Skin epidermis (tissue), 12 donors: Measurements from ENCODE around the gene PTBP1.

ENCODE experiments used
- H3K27ac ChIP-seq, 21 experiments: fragments of 200-600 bp; sonication (generic) in 11 of 21; one replicate each; pipeline ENCODE4 v1.5.0; 2020; ENCODE audit warnings: mild to moderate bottlenecking in 3 of 21, inconsistent platforms in 2 of 21, moderate library complexity in 2 of 21
- H3K4me3 ChIP-seq, 7 experiments: fragments of 200-600 bp; sonication (generic) in 2 of 7; one replicate each; pipeline ENCODE4 v1.5.0; 2020; ENCODE audit warnings: inconsistent platforms in 2 of 7, mild to moderate bottlenecking in 2 of 7, moderate library complexity in 1 of 7

Gene PTBP1

DNA sequence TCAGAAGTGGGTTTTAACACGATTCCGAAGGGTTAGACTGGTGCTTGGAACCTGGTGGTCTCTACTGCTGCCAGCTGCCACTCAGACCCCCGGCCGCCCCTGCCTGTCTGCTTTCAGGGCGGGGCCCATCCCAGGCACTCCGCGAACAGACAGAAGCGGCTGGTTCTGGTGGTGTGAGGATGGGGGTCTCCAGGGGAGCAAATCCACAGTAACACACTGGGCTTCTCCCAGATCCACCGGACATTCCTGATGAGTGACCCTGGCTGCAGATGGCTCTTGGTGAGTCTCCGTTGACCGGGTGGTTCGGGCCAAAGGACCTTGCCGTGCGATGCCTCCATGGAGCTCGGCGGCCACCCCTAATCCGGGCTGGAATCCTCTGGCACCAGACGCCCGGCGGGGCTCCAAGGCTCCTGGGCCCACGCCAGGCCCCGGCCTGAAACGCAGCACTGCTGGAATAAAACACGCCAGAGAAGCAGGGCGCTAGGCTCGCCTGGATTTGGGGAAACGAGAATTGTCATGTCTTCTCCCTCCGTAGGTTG lies 2.1 kb upstream of the PTBP1 start:
- Histone ChIP-seq H3K27ac (peak overlapping the region in 7 of 21 experiments; percentile 3 to 73 (median 37)), H3K4me3 (no peak overlapping the region)

DNA sequence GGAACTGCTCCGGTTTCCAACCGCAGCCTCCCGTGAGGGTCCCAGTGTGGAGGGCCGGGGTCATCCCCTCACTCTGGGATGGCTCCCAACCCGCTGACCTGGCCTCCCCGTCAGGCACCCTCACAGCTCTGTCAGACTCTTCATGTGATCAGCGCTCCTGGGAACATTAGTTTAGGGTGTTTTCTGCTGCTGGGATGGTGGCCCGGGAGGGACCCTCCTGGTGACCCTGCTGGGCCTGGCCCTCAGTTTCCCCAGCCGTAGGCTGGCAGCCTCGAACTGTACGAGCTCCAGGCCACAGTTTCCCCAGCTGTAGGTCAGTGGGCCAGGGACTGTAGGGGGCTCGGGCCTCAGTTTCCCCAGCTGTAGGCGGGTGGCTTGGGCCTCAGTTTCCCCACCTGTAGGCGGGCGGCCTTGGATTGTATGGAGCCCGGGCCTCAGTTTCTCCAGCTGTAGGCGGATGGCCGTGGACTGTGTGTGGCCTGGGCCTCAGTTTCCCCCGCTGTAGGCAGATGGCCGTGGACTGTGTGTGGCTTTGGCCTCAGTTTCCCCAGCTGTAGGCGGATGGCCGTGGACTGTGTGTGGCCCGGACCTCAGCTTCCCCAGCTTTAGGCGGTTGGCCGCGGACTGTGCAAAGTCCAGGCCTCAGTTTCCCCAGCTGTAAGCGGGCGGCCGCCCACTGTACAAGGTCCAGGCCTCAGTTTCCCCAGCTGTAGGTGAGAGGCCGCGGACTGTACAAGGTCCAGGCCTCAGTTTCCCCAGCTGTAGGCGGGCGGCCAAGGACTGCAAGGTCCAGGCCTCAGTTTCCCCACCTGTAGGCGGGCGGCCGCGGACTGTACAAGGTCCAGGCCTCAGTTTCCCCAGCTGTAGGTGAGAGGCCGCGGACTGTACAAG lies 1.3 kb upstream of the PTBP1 start:
- H3K4me3 ChIP-seq: peak overlapping the region; percentile 56 to 97 (median 62)
- peak overlapping the region; percentile 56 to 97 (median 86) for H3K27ac ChIP-seq

DNA sequence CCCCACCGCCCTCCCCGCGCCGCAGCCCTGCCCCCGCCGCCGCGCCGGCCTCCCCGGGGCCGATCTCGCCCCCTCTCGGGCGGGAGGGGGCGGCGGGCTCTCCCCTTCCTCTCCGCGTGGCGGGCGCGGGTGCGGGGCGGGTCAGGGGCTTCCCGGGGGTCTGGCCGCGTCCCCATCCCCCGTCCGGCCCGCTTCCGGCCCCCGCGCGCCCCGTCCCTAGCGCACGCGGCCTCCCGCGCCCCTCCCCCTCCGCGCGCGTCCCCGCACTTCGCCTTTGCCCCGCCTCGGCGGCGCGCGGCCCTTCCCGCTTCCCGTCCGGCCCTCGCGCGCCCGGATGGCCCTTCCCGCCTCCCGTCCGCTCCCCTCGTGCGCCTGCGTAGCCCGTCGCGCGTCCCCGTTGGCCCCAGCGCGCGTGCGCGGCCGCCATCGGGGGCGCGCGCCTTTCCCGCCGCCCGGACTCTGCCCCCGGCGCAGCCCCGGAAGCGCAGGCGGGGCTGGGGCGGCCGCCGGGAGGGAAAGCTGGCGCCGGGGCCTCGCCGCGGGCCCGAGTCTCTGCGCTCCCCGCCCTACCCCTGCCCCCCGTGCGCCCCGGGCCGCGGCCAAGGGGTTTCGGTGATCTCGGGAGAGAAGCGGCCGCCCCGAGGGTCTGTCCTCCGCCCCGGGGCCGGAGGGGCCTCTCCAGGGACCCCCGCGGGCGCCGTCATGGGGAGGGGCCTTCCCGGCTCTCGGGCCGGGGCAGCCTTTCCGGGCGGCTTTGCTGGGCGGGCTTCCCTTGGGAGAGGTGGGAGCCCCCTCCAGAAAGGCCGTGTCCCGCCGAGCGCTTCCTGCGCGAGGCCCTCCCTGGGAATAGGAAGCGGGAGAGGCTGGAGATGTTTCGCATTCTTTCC lies 519 bp downstream of the PTBP1 start:
- peak overlapping the region; percentile 73 to 99 (median 95) for H3K4me3 ChIP-seq
- H3K27ac ChIP-seq: peak overlapping the region; percentile 92 to 100 (median 98)

DNA sequence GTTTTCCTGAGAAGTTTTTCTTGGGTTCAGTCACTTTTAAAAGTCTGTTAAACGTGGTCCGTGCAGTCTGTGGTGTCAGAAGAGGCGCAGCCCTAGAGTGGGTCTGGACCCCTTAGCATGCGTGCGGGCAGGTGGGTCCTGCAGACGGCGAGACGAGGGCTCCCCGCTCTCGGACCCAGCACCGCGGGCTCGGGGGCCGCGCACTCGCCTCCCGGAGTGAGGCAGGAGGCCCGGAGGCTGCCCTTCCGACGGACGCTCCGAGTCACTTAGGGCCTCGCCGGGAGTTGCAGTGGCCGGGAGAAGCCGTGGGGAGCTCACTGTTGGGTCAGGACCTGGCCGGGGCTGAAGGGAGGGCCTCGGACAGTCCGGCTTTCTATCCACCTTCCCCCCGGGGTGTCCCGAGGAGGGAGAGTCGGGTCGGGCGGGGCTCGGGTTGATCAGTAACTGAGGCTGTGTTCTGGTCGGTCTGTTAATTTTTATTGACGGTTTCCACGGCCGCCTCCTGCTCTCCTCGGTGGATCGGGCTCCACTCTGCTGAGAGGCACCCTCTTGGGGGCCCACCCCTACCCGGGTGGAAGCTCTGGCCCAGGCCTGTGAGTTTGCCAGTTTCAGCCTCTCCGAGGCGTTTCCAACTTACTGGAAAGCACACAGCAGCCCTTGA lies 1.3 kb downstream of the PTBP1 start:
- H3K27ac ChIP-seq: peak overlapping the region; percentile 92 to 100 (median 98)

DNA sequence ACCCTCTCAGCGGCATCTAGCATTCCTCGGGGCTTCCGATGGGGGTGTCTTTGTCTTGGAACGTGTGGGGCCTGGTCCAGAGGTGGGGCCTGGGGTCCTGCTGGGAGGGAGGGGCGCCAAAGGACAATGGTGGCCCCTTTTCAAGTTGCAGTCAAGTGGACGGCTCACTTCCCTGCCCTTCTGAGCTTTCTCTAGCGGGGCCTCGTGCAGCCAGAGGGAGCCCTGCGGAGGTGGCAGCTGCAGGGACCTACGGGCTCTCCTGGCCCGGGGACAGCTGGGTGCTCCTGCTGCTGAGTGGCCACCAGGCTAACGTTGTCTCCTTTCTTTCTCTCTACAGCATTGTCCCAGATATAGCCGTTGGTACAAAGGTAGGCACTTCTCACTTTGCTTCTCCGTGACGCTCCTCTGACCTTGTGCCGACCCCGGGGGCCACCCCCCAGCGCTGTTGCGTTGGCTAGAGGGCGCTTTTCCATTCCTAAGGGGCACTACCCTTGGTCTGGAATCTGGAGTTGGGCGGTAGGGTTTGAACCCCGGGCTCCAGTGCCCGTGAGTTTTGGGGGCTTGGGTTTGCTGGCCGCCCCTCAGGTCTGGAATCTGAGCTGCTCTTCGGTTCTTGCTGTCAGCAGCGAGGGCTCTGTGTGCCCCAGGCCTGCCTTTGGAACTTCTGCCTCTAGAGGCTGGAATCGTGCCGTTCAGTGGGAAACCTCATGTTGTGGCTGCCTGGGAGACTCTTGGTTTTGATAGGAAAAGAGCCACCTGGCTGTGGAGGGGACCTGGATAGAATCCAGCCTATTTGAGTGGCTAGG lies 2.0 kb downstream of the PTBP1 start:
- Histone ChIP-seq H3K4me3 (peak overlapping the region; percentile 73 to 99 (median 95)), H3K27ac (peak overlapping the region in 20 of 21 experiments; percentile 92 to 100 (median 98))

More for the DNA sequence above, 1.3 kb downstream of the PTBP1 start:
- H3K4me3 ChIP-seq: peak overlapping the region; percentile 73 to 99 (median 95)

DNA sequence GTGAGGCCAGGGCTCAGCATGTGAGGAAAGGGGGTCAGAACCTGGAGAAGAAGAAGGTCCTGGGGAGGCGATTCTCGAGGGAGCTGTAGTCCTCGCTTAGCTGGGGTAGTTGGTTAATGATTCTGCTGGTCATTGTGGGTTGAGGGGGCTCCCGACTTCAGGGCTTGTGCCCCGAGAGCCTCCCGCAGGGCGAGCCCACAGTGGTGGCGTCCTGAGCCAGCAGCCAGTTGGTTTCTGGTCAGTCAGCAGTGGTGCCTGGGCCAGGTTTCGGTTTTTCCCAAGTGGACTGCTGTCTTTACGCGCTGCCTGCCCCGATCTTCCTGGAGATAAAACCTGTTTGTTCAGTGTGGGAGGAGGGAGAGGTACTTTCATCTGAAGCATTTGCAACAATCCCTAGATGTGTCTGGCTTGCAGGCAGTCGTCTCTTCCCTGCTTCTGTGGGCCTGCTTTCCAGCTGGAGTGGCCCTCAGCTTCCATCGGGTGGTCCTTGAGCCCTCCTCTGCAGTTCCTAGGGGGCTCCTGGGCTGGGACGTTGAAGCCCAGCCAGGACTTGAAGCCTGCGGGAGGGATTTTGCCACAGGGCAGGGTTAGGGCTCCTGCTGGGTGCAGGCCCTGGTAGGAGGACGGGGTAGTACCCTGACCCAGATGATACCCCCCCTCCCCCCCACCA lies 3.2 kb downstream of the PTBP1 start:
- Histone ChIP-seq H3K27ac (peak overlapping the region in 20 of 21 experiments; percentile 8 to 100 (median 66)), H3K4me3 (peak overlapping the region in 5 of 7 experiments; percentile 4 to 30 (median 10))

DNA sequence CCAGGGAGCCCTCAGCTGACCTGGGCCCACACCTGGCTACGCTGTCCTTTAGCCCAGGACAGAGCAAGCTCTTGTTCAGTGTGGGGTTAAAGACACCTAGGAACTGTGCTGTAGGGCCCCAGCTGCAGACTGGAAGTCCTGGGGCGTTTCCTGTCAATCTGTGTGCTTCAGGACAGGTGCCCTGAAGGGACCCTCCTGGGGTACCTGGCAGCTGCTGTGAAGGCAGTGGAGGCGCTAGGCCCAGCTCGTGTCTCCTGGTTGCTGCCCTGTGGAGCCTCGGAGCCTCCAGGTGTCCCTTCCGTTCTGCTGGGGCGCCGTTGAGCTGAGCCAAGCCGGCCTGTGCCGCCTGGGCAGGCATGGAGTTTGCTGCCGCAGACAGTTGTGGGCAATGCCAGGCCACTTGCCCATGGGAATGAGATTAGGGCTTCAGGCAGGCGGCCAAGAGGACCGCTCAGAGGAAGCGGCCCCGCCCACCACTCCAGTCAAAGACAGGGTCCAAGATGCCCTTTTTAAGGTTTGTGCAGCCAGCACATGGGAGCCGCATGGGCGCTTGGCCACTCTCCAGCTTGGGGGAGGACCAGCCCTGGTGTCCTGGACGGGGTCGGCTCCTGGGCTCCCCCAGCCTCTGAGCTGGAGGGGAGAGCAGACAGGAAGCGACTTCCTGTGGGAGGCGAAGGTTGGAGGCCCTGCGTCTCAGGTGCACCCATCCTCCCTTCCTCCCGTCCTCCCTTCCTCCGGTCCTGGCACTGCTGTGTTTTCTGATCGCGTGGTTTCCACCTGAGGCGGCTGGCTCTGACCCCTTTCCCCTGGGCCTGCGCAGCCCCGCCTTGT lies 4.0 kb downstream of the PTBP1 start:
- peak overlapping the region in 20 of 21 experiments; percentile 6 to 99 (median 62) for H3K27ac ChIP-seq
- peak overlapping the region in 6 of 7 experiments; percentile 4 to 30 (median 10) for H3K4me3 ChIP-seq

DNA sequence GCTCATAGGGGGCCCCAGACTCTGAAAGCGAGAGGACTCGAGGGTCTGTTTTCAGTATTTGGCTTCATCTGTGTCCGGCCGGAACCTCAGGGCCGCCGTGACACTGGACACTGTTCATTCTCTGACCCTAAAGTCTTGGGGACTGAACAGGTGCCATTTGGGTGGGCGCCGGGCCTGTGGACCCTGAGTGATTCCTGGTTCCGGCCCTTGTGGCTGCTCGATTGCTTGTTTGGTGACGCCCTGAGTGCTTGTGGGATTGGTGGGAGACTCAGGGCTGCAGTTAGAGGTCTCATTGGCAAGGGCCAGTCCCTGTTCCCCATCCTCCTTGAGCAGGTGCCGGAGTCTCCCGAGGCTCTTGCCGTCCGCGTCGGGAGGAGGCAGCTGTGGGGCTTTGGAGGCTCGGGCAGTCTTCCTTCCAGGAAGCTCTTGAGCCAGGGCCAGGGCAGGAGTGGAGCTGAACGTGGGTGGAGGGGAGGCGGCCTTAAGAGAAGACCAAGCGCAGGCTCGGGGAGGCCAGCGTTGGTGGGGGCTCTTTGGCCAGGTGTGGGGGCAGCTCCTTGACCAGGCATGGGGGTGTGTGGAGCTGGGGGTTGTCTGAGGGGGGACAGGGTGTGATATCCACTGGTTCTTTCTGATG lies 4.7 kb downstream of the PTBP1 start:
- Histone ChIP-seq H3K4me3 (peak overlapping the region in 4 of 7 experiments; percentile 8 to 30 (median 17)), H3K27ac (peak overlapping the region in 13 of 21 experiments; percentile 21 to 99 (median 70))

DNA sequence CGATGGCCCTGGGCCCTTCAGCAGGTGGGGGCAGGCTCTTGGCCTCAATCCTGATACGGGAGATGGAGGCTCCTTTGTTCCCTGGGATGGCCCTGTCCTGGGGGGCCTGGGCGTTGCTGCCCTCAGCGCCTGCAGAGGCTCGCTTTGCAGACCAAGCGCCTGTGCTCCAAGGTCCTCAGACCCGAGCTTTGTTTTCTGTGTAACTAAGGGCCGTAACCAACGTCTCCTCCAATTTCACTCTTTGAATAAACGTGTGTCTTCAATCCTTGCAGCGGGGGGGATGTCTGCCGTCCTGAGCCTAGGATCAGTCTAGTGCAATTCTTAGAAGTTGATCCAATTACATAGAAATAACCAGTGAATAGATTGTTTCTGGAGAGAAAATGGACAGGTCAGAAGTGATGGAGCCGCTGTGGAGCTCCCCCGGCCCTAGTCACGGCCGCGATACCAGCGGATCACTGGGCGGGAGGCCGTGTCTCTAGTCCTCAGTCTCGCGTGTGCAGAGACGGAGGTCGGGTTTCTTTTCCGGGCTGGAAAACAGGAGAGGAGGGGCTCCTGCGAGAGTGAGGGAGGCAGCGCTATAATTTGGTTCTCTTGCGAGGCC lies 5.3 kb downstream of the PTBP1 start:
- peak overlapping the region in 7 of 21 experiments; percentile 21 to 99 (median 71) for H3K27ac ChIP-seq
- peak overlapping the region in 1 of 7 experiments; percentile 25 for H3K4me3 ChIP-seq

DNA sequence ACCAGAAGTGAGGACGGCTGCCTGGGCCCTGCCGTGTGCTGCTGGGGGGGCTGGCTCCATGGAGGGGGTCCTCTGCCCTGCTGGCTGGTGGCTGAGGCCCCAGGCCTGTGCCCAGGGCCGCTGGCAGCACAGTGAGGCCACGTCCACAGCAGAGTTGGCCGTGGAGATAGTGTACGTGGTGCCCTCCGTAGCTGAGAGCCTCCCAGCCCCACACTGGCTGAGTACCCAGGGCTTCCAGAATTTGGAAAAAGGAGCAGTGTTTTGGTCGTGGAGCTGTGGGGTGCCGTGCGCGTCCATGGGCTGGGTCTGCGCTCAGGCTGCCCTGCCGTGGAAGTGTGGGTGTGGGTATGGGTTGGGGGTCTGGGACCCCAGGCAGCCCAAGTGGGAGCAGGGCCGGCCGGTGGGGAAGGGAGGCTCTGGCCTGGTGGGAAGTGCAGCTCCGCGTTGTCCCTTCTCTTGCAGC lies 5.9 kb downstream of the PTBP1 start:
- Histone ChIP-seq H3K27ac (no peak overlapping the region), H3K4me3 (no peak overlapping the region)

DNA sequence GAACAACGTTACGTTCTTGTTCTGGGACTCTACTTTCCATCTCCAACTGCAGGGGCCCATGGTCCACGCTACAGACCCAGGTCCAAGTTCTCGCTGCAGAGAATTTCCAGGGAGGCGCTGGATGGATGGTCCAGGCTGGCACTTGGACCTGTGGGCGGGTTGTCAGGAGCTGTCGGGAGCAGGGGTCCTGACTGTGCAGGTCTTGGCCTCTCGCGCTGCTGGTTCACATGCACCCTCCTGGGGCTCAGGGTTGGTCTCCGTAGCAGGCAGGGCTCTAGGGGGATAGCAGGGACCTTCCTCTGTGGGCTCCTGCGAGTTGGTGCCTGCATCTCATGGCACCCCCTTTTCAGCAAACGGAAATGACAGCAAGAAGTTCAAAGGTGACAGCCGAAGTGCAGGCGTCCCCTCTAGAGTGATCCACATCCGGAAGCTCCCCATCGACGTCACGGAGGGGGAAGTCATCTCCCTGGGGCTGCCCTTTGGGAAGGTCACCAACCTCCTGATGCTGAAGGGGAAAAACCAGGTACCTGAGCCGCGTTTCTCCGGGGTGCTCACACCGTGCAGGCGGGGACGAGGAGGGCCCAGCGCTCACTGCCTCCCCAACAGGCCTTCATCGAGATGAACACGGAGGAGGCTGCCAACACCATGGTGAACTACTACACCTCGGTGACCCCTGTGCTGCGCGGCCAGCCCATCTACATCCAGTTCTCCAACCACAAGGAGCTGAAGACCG lies 6.6 kb downstream of the PTBP1 start:
- Histone ChIP-seq H3K27ac (no peak overlapping the region), H3K4me3 (no peak overlapping the region)

DNA sequence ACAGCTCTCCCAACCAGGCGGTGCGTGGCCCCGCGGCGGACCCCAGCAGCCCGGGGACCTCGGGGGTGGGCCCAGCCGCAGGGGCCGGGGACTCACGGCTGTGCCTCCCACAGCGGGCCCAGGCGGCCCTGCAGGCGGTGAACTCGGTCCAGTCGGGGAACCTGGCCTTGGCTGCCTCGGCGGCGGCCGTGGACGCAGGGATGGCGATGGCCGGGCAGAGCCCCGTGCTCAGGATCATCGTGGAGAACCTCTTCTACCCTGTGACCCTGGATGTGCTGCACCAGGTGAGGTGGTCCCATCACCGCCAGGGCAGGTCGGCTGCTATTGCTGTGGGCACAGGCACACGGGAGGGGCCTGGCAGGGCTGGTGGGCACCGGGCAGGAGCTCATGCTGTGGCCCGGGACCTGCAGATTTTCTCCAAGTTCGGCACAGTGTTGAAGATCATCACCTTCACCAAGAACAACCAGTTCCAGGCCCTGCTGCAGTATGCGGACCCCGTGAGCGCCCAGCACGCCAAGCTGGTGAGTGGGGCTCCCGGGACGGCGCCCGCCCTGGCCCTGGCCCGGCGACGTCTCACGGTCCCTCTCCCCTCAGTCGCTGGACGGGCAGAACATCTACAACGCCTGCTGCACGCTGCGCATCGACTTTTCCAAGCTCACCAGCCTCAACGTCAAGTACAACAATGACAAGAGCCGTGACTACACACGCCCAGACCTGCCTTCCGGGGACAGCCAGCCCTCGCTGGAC lies 7.3 kb downstream of the PTBP1 start:
- no peak overlapping the region for H3K27ac ChIP-seq
- no peak overlapping the region for H3K4me3 ChIP-seq

DNA sequence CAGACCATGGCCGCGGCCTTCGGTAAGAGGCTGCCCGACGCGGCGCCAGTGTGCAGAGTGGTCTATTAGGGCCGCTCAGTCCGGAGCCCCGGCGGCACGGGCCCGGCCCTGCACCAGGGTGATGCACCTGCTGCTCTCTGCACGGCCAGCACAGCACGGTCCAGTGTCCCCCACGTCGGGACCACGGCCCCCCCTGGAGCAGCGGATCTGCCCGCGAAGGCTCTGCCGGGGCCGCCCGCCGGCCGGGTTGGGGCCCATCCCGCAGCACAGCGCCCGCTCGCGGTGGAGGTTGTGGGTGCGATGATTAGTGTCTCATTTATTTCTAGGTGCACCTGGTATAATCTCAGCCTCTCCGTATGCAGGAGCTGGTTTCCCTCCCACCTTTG lies 7.9 kb downstream of the PTBP1 start:
- Histone ChIP-seq H3K4me3 (no peak overlapping the region), H3K27ac (no peak overlapping the region)

DNA sequence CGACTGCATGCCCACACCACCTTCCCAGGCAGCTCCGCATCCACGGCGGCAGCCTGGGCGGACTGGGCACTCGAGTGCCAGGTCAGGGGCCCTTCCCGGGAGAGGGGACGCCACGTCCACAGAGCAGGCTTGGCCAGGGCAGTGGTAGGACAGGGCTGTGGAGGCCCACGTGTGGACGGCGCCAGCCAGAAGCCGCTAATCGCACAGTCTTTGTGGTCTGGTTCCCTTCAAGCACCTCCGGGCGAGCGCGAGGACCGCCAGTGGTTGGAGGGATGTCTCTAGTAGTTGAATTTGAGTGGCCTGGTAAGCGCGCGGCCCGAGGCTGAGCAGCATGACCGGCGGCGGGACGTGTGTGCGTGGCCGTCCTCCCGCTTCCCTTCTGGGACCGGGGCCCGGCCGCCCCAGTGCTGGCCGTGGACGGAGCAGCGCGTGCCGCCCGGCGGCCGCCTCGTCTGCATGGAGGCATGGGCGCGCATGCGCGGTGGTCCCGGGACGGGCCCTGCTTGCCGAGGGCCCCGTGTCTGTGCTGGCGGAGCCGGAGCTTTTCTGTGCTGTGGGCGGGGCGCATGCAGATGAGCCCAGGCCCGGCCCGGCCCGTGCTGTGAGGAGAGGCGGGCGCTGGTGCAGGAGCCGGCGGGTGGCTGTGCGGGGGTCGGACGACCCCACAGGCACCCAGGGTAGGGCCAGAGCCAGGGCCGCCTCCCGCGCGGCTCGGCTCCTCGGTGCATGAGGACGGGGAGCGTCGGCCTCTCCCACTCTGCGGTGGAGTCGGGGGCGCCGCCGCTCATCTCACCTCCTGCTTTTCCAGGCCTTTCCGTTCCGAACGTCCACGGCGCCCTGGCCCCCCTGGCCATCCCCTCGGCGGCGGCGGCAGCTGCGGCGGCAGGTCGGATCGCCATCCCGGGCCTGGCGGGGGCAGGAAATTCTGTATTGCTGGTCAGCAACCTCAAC lies 8.6 kb downstream of the PTBP1 start:
- H3K27ac ChIP-seq: no peak overlapping the region

More for the DNA sequence above, 8.6 kb downstream of the PTBP1 start:
- H3K4me3 ChIP-seq: no peak overlapping the region
